GM23248 (cell line): ENCODE data around the gene ARMC8. TPM values are rescaled to one million over a fixed set of nuclear protein-coding genes. Genes with fewer than 3 reads are reported as not detected.

ENCODE experiments used
- DNase-seq: peaks from one replicate; pipeline ENCODE4 v3.0.0-alpha.2; 2015
- H2AFZ ChIP-seq: fragments of 200-600 bp; sonication (generic); 2 replicates; pipeline ENCODE4 v1.6.1; 2016; ENCODE audit warnings: antibody characterized with exemption
- H3F3A ChIP-seq: fragments of 200-600 bp; sonication (generic); 2 replicates; pipeline ENCODE4 v1.6.1; 2016; ENCODE audit warnings: mild to moderate bottlenecking, antibody characterized with exemption, mixed run types; ENCODE audit not compliant: insufficient read depth
- H3K27ac ChIP-seq: fragments of 200-600 bp; sonication (generic); 2 replicates; pipeline ENCODE4 v1.5.1; 2016; ENCODE audit warnings: mild to moderate bottlenecking
- H3K27me3 ChIP-seq: fragments of 200-600 bp; sonication (generic); replicated peaks from 2 replicates; pipeline ENCODE4 v1.6.1; 2016; ENCODE audit warnings: mild to moderate bottlenecking; ENCODE audit not compliant: insufficient read depth
- H3K36me3 ChIP-seq: fragments of 200-600 bp; sonication (generic); 2 replicates; pipeline ENCODE4 v1.6.1; 2016; ENCODE audit warnings: low read depth, mild to moderate bottlenecking
- H3K4me1 ChIP-seq: fragments of 200-600 bp; sonication (generic); 2 replicates; pipeline ENCODE4 v1.6.1; 2016; ENCODE audit warnings: mild to moderate bottlenecking; ENCODE audit not compliant: insufficient read depth
- H3K4me2 ChIP-seq: fragments of 200-600 bp; sonication (generic); one replicate; pipeline ENCODE4 v1.6.1; 2016; ENCODE audit warnings: mild to moderate bottlenecking; ENCODE audit not compliant: unreplicated experiment
- H3K4me3 ChIP-seq: fragments of 200-600 bp; sonication (generic); 2 replicates; pipeline ENCODE4 v1.5.1; 2016; ENCODE audit warnings: mild to moderate bottlenecking
- H3K79me2 ChIP-seq: fragments of 200-600 bp; sonication (generic); 2 replicates; pipeline ENCODE4 v1.6.1; 2016; ENCODE audit warnings: mild to moderate bottlenecking; ENCODE audit not compliant: insufficient read depth
- H3K9ac ChIP-seq: fragments of 200-600 bp; sonication (generic); 2 replicates; pipeline ENCODE4 v1.6.1; 2016; ENCODE audit warnings: mild to moderate bottlenecking
- H3K9me2 ChIP-seq: fragments of 200-600 bp; sonication (generic); 2 replicates; pipeline ENCODE4 v1.6.1; 2016; ENCODE audit warnings: mixed run types, mild to moderate bottlenecking, moderate library complexity; ENCODE audit not compliant: insufficient read depth
- H3K9me3 ChIP-seq: fragments of 200-600 bp; sonication (generic); one replicate; pipeline ENCODE4 v1.6.1; 2017; ENCODE audit warnings: low read depth
- H4K20me1 ChIP-seq: fragments of 200-600 bp; sonication (generic); 2 replicates; pipeline ENCODE4 v1.6.0; 2016; ENCODE audit not compliant: insufficient read depth
- EZH2 ChIP-seq: fragments of 200-600 bp; sonication (generic); IDR thresholded peaks from 2 replicates; pipeline ENCODE4 v1.6.1; 2018; ENCODE audit warnings: antibody characterized with exemption, mild to moderate bottlenecking; ENCODE audit not compliant: insufficient read depth, poor library complexity, severe bottlenecking
- EZH2phosphoT487 ChIP-seq: fragments of 200-600 bp; sonication (generic); IDR thresholded peaks from 2 replicates; pipeline ENCODE4 v1.6.1; 2018; ENCODE audit warnings: antibody characterized with exemption, moderate library complexity, mild to moderate bottlenecking, low read depth; ENCODE audit not compliant: insufficient read depth
- WGBS, 2 experiments: methylation state at CpG; one replicate each; pipeline ENCODE4 v1.1.6; 2015 to 2017; ENCODE audit warnings: low lambda C conversion rate in 2 of 2, low coverage in 1 of 2; ENCODE audit errors: missing lambda C conversion rate in 2 of 2; 5-methylcytosine and 5-hydroxymethylcytosine counted together
- in situ Hi-C: fragments of 300-500 bp; cut with MboI; formaldehyde crosslinking; loops from 2 replicates; pipeline ENCODE4 v1.15.0; 2020
- polyA plus RNA-seq: library from polyadenylated mRNA; unstranded; fragments of >200 nt; fragmentation: Nextera tagmentation; extraction: Ambion mirVana; gene quantifications from 2 replicates; pipeline ENCODE4 v1.2.1, GENCODE V29; 2016
- total RNA-seq: library from RNA; depleted of rRNA; stranded (reverse); fragments of >200 nt; shearing (Covaris generic); gene quantifications from 2 replicates; pipeline ENCODE4 v1.2.3, GENCODE V29; 2014

ARMC8 gene
- total and polyA plus RNA-seq, 2 experiments from 2014 or later: 30.1 to 32.9 TPM

DNA sequence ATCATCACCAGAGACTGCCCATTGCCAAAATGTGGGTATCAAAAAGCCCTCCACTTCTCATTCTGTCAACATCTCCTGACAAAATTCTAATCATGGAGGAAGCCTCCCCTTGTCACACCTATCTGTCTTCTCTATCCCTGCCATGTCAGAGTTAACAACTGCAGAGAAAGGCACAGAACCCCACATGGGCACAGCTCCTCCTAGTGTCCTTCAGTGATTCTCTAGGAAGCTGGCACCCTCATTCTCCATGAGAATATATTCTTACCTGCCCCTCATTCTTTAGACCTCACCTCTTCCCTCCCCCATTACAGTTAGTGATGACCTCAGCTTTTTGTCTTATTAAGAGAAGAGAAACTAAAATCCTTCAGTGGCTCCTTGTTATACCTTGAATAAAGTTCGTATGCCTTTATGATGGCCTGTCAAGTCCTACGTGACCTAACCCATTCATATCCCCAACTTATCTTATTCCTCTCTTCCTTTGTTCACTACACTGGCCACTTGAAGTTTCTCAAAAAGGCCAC lies 97.9 kb downstream of the ARMC8 start:
- no peak overlapping the region for H3K4me2 ChIP-seq
- no peaks in the 10 kb centered on the region for H3K27me3 ChIP-seq
- no peak overlapping the region for H3K9ac ChIP-seq
- no peak overlapping the region for H2AFZ ChIP-seq
- no peak overlapping the region for H3K27ac ChIP-seq
- no peak overlapping the region for H3K4me3 ChIP-seq
- no peaks in the 10 kb centered on the region for H3K79me2 ChIP-seq
- no peaks in the 10 kb centered on the region for H3K9me2 ChIP-seq
- H3K36me3 ChIP-seq: peaks cover 18% of the 10 kb centered on the region
- H3F3A ChIP-seq: no peaks in the 10 kb centered on the region
- TF ChIP-seq EZH2phosphoT487 (no peak), EZH2 (no peak)
- in situ Hi-C loops: no loop called here
- no peaks in the 10 kb centered on the region for H4K20me1 ChIP-seq
- no peaks in the 10 kb centered on the region for H3K9me3 ChIP-seq
- no peaks in the 10 kb centered on the region for H3K4me1 ChIP-seq
- WGBS, 2 experiments: 96 to 100% methylated on average over 2 of the region's 2 CpGs
- DNase-seq: no peak

DNA sequence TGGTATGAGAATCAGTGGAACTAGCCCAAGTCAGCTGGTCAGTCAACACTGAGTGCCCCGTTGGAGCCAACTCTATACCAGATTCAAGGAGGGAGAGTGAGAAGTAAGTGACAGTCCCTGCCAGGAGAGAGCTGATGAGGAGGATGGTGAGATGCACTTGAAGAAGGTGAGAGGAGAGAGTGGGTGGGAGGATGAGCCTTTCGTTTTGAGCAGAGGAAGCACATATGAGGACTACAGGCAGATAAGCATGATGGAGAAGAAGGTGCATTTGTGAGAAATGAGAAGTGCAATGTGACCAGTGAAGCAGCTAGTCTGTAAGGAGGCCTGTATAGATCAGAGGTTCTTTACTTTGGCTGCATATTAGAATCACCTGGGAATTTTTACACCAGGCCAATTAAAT lies 102.2 kb downstream of the ARMC8 start:
- no peaks in the 10 kb centered on the region for H3K4me1 ChIP-seq
- in situ Hi-C loops: no loop called here
- 92 to 98% methylated on average over 2 of the region's 2 CpGs for WGBS, 2 experiments

DNA sequence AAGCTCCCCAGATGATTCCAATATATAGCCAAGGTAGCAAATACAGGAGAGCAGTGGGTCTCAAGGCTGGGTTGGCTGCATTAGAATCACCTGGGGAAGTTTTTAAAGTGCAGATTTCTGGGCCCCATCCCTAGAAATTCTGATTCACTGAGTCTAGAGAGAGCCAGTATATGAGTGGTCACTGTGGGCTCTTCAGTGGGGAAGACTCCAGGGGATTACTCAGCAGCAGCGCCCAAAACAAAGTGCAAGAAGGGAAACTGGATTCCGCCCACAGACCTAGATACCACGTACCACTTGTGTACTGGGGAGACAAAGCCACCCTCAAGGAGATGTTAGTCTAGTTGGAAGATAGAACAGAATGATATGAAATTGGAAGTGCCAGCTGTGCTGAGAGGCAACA lies 102.6 kb downstream of the ARMC8 start:
- WGBS, 2 experiments: 98 to 100% methylated on average over 3 of the region's 3 CpGs
- no peak for TF ChIP-seq EZH2

More for the DNA sequence above, 102.2 kb downstream of the ARMC8 start:
- Histone ChIP-seq H3K79me2 (no peaks in the 10 kb centered on the region), H3K9me2 (no peaks in the 10 kb centered on the region), H3K27me3 (no peaks in the 10 kb centered on the region), H4K20me1 (no peaks in the 10 kb centered on the region), H3K9me3 (no peaks in the 10 kb centered on the region), H2AFZ (no peak overlapping the region), H3K36me3 (peaks cover 23% of the 10 kb centered on the region), H3K9ac (no peak overlapping the region), H3K4me3 (no peak overlapping the region), H3F3A (no peaks in the 10 kb centered on the region), H3K4me2 (no peak overlapping the region), H3K27ac (no peak overlapping the region)
- no peak for DNase-seq
- TF ChIP-seq EZH2phosphoT487: no peak
- TF ChIP-seq EZH2: no peak

GRCh38 chr3:138296639-138297038 lies 109.5 kb downstream of the ARMC8 start:
- Histone ChIP-seq H3K4me3 (no peak overlapping the region), H3K27ac (no peak overlapping the region), H3K9ac (no peak overlapping the region), H3K79me2 (no peaks in the 10 kb centered on the region), H3K27me3 (no peaks in the 10 kb centered on the region), H3K36me3 (peaks cover 9% of the 10 kb centered on the region; the same call in 1 of the 2 replicates), H3K4me1 (no peaks in the 10 kb centered on the region), H3F3A (no peaks in the 10 kb centered on the region), H2AFZ (no peak overlapping the region), H3K9me3 (no peaks in the 10 kb centered on the region), H4K20me1 (no peaks in the 10 kb centered on the region), H3K4me2 (no peak overlapping the region), H3K9me2 (no peaks in the 10 kb centered on the region)
- 94 to 96% methylated on average over 1 of the region's 1 CpG for WGBS, 2 experiments
- TF ChIP-seq EZH2 (no peak), EZH2phosphoT487 (no peak)
- DNase-seq: no peak
- in situ Hi-C loops: no loop called here

More for the DNA sequence above, 102.6 kb downstream of the ARMC8 start:
- Histone ChIP-seq H3K79me2 (no peaks in the 10 kb centered on the region), H3K9me2 (no peaks in the 10 kb centered on the region), H3K4me1 (no peaks in the 10 kb centered on the region), H3K4me3 (no peak overlapping the region), H3K27ac (no peak overlapping the region), H2AFZ (no peak overlapping the region), H3K4me2 (no peak overlapping the region), H3K27me3 (no peaks in the 10 kb centered on the region), H3F3A (no peaks in the 10 kb centered on the region), H3K9ac (no peak overlapping the region), H3K9me3 (no peaks in the 10 kb centered on the region), H3K36me3 (peaks cover 23% of the 10 kb centered on the region), H4K20me1 (no peaks in the 10 kb centered on the region)
- in situ Hi-C loops: no loop called here
- DNase-seq: no peak
